ENCODE results near the gene ZNF536. TPM values are rescaled to one million over a fixed set of nuclear protein-coding genes. Genes with fewer than 3 reads are reported as not detected.

Gene ZNF536
- total RNA-seq, 1 donor from 2014 or later: not detected

DNA sequence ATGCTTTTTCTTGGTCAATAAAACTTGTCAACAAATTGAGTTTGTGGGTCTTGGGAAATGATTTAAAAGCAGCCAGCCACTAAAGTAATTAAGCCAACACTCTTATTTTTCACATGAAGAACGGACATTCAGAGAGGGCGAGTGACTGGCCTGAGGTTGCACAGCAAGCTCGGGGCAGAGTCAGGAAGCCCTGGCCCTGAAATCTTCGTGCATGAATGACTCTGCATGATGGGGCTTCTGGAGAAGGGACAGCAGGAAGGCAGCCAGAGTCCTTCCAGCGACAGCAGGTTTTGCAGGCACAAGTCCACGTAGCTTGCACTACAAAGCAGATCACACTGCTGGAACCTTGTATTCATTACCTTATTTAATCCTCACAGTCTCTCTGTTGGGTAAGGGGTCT is 232.5 kb downstream of the ZNF536 start:
- intact Hi-C loops (cut with micrococcal nuclease): no loop called here

DNA sequence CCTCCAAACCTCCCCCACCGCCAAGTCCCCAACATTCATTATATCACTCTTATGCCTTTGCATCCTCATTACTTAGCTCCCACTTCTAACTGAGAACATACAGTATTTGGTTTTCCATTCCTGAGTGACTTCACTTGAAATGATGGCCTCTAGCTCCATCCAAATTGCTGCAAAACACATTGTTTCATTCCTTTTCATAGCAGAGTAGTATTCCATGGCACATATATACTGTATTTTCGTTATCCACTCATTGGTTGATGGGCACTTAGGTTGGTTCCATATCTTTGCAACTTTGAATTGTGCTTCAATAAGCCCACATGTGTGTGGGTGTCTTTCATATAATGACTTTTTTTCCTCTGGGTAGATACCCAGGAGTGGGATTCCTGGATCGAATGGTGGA is 233.1 kb downstream of the ZNF536 start:
- intact Hi-C loops (cut with micrococcal nuclease): no loop called here

DNA sequence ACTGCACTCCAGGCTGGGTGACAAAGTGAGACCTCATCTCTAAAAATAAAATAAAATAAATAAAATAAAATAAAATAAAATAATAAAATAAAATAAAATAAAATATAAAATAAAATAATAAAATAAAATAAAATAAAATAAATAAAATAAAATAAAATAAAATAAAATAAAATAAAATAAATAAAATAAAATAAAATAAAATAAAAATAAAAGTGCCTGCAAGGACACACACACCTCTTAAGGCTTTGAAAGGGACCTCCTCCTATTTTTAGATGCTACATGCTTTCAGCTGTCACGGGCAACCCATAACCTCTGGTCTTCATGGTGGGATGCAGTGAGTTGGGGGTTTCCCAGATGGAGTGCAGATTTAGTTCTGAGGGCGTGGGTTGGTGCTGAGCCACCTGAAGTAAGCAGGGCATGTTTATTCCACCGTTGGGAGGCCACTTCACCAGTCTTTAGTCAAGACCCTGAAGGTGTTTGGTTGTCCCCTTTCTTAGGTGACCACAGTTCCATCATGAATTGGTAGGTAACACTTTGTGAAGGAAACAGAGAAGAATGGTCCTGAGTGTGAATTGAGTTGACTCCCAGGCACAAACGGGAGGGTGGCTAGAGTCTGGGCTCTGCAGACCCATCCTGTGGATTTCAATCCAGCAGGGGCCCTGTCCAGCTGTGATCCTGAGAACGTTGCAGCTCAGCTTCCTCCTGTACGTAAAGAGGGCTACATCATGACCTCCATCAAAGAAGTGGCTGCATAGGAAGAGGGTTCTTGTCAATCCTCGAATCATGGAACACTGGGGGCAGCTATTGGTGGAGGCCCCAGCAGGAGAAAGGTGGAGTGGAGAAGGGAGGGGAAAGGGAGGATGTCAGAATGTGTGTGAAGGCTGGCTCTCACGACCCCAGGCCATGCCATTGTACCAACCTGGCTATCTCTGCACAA is 234.2 kb downstream of the ZNF536 start:
- intact Hi-C loops (cut with micrococcal nuclease): no loop called here
